Trophoblast cell (in vitro differentiated cells and primary cell): ENCODE measurements around the gene BNC2.

Source experiments
- DNase-seq, 2 donors: peaks; one replicate each; pipeline ENCODE4 v3.0.0-alpha.2; 2016
- H2AFZ ChIP-seq: 2 replicates; pipeline ENCODE4 v1.6.1; 2013; ENCODE audit warnings: low read length, moderate library complexity, mild to moderate bottlenecking; ENCODE audit not compliant: insufficient read depth, poor library complexity
- H2AK5ac ChIP-seq: 2 replicates; pipeline ENCODE4 v1.6.1; 2013; ENCODE audit warnings: mild to moderate bottlenecking, low read length
- H2BK120ac ChIP-seq: 2 replicates; pipeline ENCODE4 v1.6.1; 2013; ENCODE audit warnings: low read length, mild to moderate bottlenecking, moderate library complexity; ENCODE audit not compliant: insufficient read depth, poor library complexity
- H2BK12ac ChIP-seq: 2 replicates; pipeline ENCODE4 v1.6.1; 2013; ENCODE audit warnings: mild to moderate bottlenecking, low read length, moderate library complexity
- H2BK5ac ChIP-seq: 2 replicates; pipeline ENCODE4 v1.6.1; 2013; ENCODE audit warnings: low read length, low read depth, moderate library complexity, mild to moderate bottlenecking; ENCODE audit not compliant: poor library complexity
- H3K14ac ChIP-seq: 2 replicates; pipeline ENCODE4 v1.6.1; 2013; ENCODE audit warnings: mild to moderate bottlenecking, low read length
- H3K18ac ChIP-seq: 2 replicates; pipeline ENCODE4 v1.6.1; 2013; ENCODE audit warnings: mild to moderate bottlenecking, low read length
- H3K23ac ChIP-seq: 2 replicates; pipeline ENCODE4 v1.6.1; 2013; ENCODE audit warnings: low read length
- H3K27ac ChIP-seq: 2 replicates; pipeline ENCODE4 v1.5.1; 2013; ENCODE audit warnings: low read depth, mild to moderate bottlenecking, inconsistent platforms, low read length, moderate library complexity
- H3K27me3 ChIP-seq: 2 replicates; pipeline ENCODE4 v1.6.1; 2013; ENCODE audit warnings: inconsistent platforms, mild to moderate bottlenecking, low read length, moderate library complexity; ENCODE audit not compliant: insufficient read depth
- H3K36me3 ChIP-seq, 2 experiments: 1 replicate in 1 of 2; 2 replicates in 1 of 2; pipeline ENCODE4 v1.6.1; 2013; ENCODE audit warnings: low read length in 2 of 2, mild to moderate bottlenecking in 2 of 2, moderate library complexity in 1 of 2; ENCODE audit not compliant: insufficient read depth in 2 of 2, control insufficient read depth in 1 of 2
- H3K4ac ChIP-seq: 2 replicates; pipeline ENCODE4 v1.6.1; 2013; ENCODE audit warnings: low read depth, mild to moderate bottlenecking, low read length, moderate library complexity
- H3K4me1 ChIP-seq, 2 experiments: 1 replicate in 1 of 2; 2 replicates in 1 of 2; pipeline ENCODE4 v1.6.1; 2013; ENCODE audit warnings: low read length in 2 of 2, mild to moderate bottlenecking in 2 of 2, moderate library complexity in 1 of 2; ENCODE audit not compliant: insufficient read depth in 2 of 2, control insufficient read depth in 1 of 2
- H3K4me2 ChIP-seq: 2 replicates; pipeline ENCODE4 v1.6.1; 2013; ENCODE audit warnings: inconsistent platforms, mild to moderate bottlenecking, low read length, moderate library complexity
- H3K4me3 ChIP-seq: 2 replicates; pipeline ENCODE4 v1.5.1; 2013; ENCODE audit warnings: mild to moderate bottlenecking, low read depth, low read length, inconsistent platforms
- H3K79me1 ChIP-seq: one replicate; pipeline ENCODE4 v1.6.1; 2013; ENCODE audit warnings: low read length
- H3K79me2 ChIP-seq: 2 replicates; pipeline ENCODE4 v1.6.1; 2013; ENCODE audit warnings: low read length, mild to moderate bottlenecking; ENCODE audit not compliant: control insufficient read depth, insufficient read depth, poor library complexity
- H3K9ac ChIP-seq: 2 replicates; pipeline ENCODE4 v1.6.1; 2013; ENCODE audit warnings: mild to moderate bottlenecking, low read length
- H3K9me3 ChIP-seq: 2 replicates; pipeline ENCODE4 v1.6.1; 2013; ENCODE audit warnings: low read depth, mild to moderate bottlenecking, control low read depth, inconsistent platforms, low read length; ENCODE audit not compliant: insufficient read depth
- H4K12ac ChIP-seq: 2 replicates; pipeline ENCODE4 v1.6.1; 2013; ENCODE audit warnings: low read depth, mild to moderate bottlenecking, low read length, moderate library complexity
- H4K8ac ChIP-seq: 2 replicates; pipeline ENCODE4 v1.6.1; 2013; ENCODE audit warnings: low read depth, mild to moderate bottlenecking, low read length, moderate library complexity
- H4K91ac ChIP-seq: one replicate; pipeline ENCODE4 v1.6.1; 2013; ENCODE audit warnings: low read depth, mild to moderate bottlenecking, low read length, moderate library complexity
- WGBS: extraction: QIAGEN DNeasy Blood & Tissue Kit; methylation state at CpG from one replicate; pipeline ENCODE4 v1.1.7; 2013; ENCODE audit warnings: missing lambda C conversion rate; ENCODE audit not compliant: insufficient read length, insufficient coverage; ENCODE audit errors: extremely low coverage; 5-methylcytosine and 5-hydroxymethylcytosine counted together

BNC2 gene

GRCh38 chr9:16727452-16728136, 142.9 kb downstream of the BNC2 start:
- Histone ChIP-seq H2BK12ac (peak overlapping the region; percentile 68), H3K9me3 (no peaks in the 10 kb centered on the region), H3K9ac (no peak overlapping the region), H3K23ac (no peak overlapping the region), H3K79me1 (peaks cover 9% of the 10 kb centered on the region), H3K4ac (peak overlapping the region; percentile 44), H4K91ac (no peak overlapping the region), H3K27ac (peak overlapping the region; percentile 72), H3K4me3 (no peak overlapping the region), H3K14ac (peak overlapping the region; percentile 26), H2BK5ac (peak overlapping the region; percentile 87), H2BK120ac (no peak overlapping the region), H4K8ac (peak overlapping the region; percentile 32), H3K4me1 (peaks cover 2 to 5% of the 10 kb centered on the region in 2 experiments), H3K27me3 (no peaks in the 10 kb centered on the region), H3K79me2 (peaks cover 6% of the 10 kb centered on the region), H3K18ac (peak overlapping the region; percentile 61), H2AK5ac (no peak overlapping the region), H3K36me3 (no peaks in the 10 kb centered on the region), H3K4me2 (peak overlapping the region; percentile 55), H4K12ac (no peak overlapping the region), H2AFZ (no peak overlapping the region)
- no peak for DNase-seq
- WGBS = no CpG with 5 or more reads among the region's 7 CpGs

- H3K27ac ChIP-seq = peak overlapping the region; percentile 72
- H3K9me3 ChIP-seq = no peaks in the 10 kb centered on the region
- H2AFZ ChIP-seq = peak overlapping the region; percentile 73
- H3K4me2 ChIP-seq = peak overlapping the region; percentile 55
- H3K18ac ChIP-seq = peak overlapping the region; percentile 53
- DNase-seq = peak; percentile 39 to 68
- H3K36me3 ChIP-seq = no peaks in the 10 kb centered on the region
- peak overlapping the region; percentile 83 for H3K14ac ChIP-seq
- H3K4ac ChIP-seq = peak overlapping the region; percentile 49
- peak overlapping the region; percentile 69 for H3K4me3 ChIP-seq
- H3K4me1 ChIP-seq = peaks cover 2 to 5% of the 10 kb centered on the region in 2 experiments
- peak overlapping the region; percentile 72 for H2BK12ac ChIP-seq
- WGBS = no CpG with 5 or more reads among the region's 60 CpGs
- no peak overlapping the region for H2AK5ac ChIP-seq
- H4K8ac ChIP-seq = peak overlapping the region; percentile 94
- H4K91ac ChIP-seq = peak overlapping the region; percentile 78
- no peak overlapping the region for H3K23ac ChIP-seq
- peak overlapping the region; percentile 17 for H4K12ac ChIP-seq
- H2BK5ac ChIP-seq = peak overlapping the region; percentile 87
- H3K9ac ChIP-seq = peak overlapping the region; percentile 57
- H2BK120ac ChIP-seq = peak overlapping the region; percentile 92
- peaks cover 9% of the 10 kb centered on the region for H3K79me1 ChIP-seq
- H3K27me3 ChIP-seq = no peaks in the 10 kb centered on the region
- peaks cover 6% of the 10 kb centered on the region for H3K79me2 ChIP-seq
Measured at GRCh38 chr9:16726718-16727451, 143.6 kb downstream of the BNC2 start.

- H2AK5ac ChIP-seq = no peak overlapping the region
- DNase-seq = no peak
- peak overlapping the region; percentile 83 for H3K4ac ChIP-seq
- H3K4me2 ChIP-seq = peak overlapping the region; percentile 52
- no CpG with 5 or more reads among the region's 7 CpGs for WGBS
- no peak overlapping the region for H3K9ac ChIP-seq
- H3K36me3 ChIP-seq = no peaks in the 10 kb centered on the region
- H3K14ac ChIP-seq = no peak overlapping the region
- no peak overlapping the region for H3K27ac ChIP-seq
- peaks cover 9% of the 10 kb centered on the region for H3K79me1 ChIP-seq
- peak overlapping the region; percentile 38 for H4K8ac ChIP-seq
- H4K12ac ChIP-seq = no peak overlapping the region
- H3K27me3 ChIP-seq = no peaks in the 10 kb centered on the region
- peak overlapping the region; percentile 40 for H2BK12ac ChIP-seq
- peak overlapping the region; percentile 40 for H2BK5ac ChIP-seq
- no peak overlapping the region for H3K23ac ChIP-seq
- no peak overlapping the region for H3K4me3 ChIP-seq
- peak overlapping the region; percentile 53 for H3K18ac ChIP-seq
- no peaks in the 10 kb centered on the region for H3K9me3 ChIP-seq
- H3K79me2 ChIP-seq = peaks cover 6% of the 10 kb centered on the region
- H2BK120ac ChIP-seq = peak overlapping the region; percentile 60
- peaks cover 2 to 5% of the 10 kb centered on the region in 2 experiments for H3K4me1 ChIP-seq
- H2AFZ ChIP-seq = no peak overlapping the region
- no peak overlapping the region for H4K91ac ChIP-seq
Measured at GRCh38 chr9:16726029-16726428, 144.4 kb downstream of the BNC2 start.

- H2AK5ac ChIP-seq = no peak overlapping the region
- no peak overlapping the region for H2BK5ac ChIP-seq
- H2BK12ac ChIP-seq = no peak overlapping the region
- peaks cover 9% of the 10 kb centered on the region for H3K79me1 ChIP-seq
- H3K27me3 ChIP-seq = no peaks in the 10 kb centered on the region
- no peak overlapping the region for H3K14ac ChIP-seq
- no peak overlapping the region for H2BK120ac ChIP-seq
- H3K4me3 ChIP-seq = no peak overlapping the region
- H4K12ac ChIP-seq = no peak overlapping the region
- H3K9ac ChIP-seq = no peak overlapping the region
- H3K36me3 ChIP-seq = no peaks in the 10 kb centered on the region
- no CpG with 5 or more reads among the region's 3 CpGs for WGBS
- H3K23ac ChIP-seq = no peak overlapping the region
- no peak for DNase-seq
- peaks cover 2 to 5% of the 10 kb centered on the region in 2 experiments for H3K4me1 ChIP-seq
- no peak overlapping the region for H3K18ac ChIP-seq
- H4K91ac ChIP-seq = no peak overlapping the region
- no peaks in the 10 kb centered on the region for H3K9me3 ChIP-seq
- H2AFZ ChIP-seq = no peak overlapping the region
- no peak overlapping the region for H3K27ac ChIP-seq
- no peak overlapping the region for H3K4me2 ChIP-seq
- H3K79me2 ChIP-seq = peaks cover 6% of the 10 kb centered on the region
- H3K4ac ChIP-seq = no peak overlapping the region
- no peak overlapping the region for H4K8ac ChIP-seq
Measured at GRCh38 chr9:16725066-16725465, 145.4 kb downstream of the BNC2 start.
